ENCODE results near the gene EPAS1. TPM values are rescaled to one million over a fixed set of nuclear protein-coding genes. Genes with fewer than 3 reads are reported as not detected.

EPAS1 gene
- total and polyA plus RNA-seq, 12 donors: 112 to 415 (median 201) TPM

- Histone ChIP-seq H3K9me3 (no peaks in the 10 kb centered on the region), H3K36me3 (peaks cover 0 to 14% (median 0%) of the 10 kb centered on the region in 9 donors), H3K4me1 (peaks cover 25 to 93% (median 86%) of the 10 kb centered on the region in 9 donors), H3K27me3 (peaks cover 0 to 18% (median 0%) of the 10 kb centered on the region in 7 donors), H3K4me3 (peak overlapping the region in 4 of 10 donors; percentile 31 to 96 (median 82)), H3K27ac (peak overlapping the region in 9 of 10 donors; percentile 0 to 99 (median 85))
- DNase-seq (no peak), ATAC-seq (no peak)
- intact Hi-C loops (cut with DNase I): loop anchor here in 4 of 10 donors (2.0 to 5.0 kb wide), 5 partner anchors 33 to 242 kb away; no protein-coding TSS in a partner anchor
- WGBS, 2 donors: 70 to 72% methylated on average over 5 of the region's 5 CpGs
- TF ChIP-seq CTCF (IDR thresholded peaks at IDR 0.05): no peak
Measured at GRCh38 chr2:46303822-46304221, 6.6 kb downstream of the EPAS1 start.

GRCh38 chr2:46304635-46305034 lies 7.4 kb downstream of the EPAS1 start:
- no peak for DNase-seq
- Histone ChIP-seq H3K27me3 (peaks cover 0 to 11% (median 0%) of the 10 kb centered on the region in 7 donors), H3K4me1 (peaks cover 31 to 97% (median 94%) of the 10 kb centered on the region in 9 donors), H3K9me3 (no peaks in the 10 kb centered on the region), H3K27ac (peak overlapping the region in 8 of 10 donors; percentile 71 to 99 (median 92)), H3K4me3 (no peak overlapping the region), H3K36me3 (peaks cover 0 to 14% (median 0%) of the 10 kb centered on the region in 9 donors)
- 67 to 85% methylated on average over 3 of the region's 3 CpGs for WGBS, 2 donors
- intact Hi-C loops (cut with DNase I): loop anchor here in 5 of 10 donors (5.0 kb wide), 6 partner anchors 33 to 242 kb away; no protein-coding TSS in a partner anchor
- no peak for ATAC-seq
- no peak for TF ChIP-seq CTCF (IDR thresholded peaks at IDR 0.05)

- 57 to 65% methylated on average over 3 of the region's 3 CpGs for WGBS, 2 donors
- no peak overlapping the region for H3K4me3 ChIP-seq
Measured at GRCh38 chr2:46305187-46305586, 8.0 kb downstream of the EPAS1 start.

GRCh38 chr2:46305767-46306166 lies 8.6 kb downstream of the EPAS1 start:
- WGBS, 2 donors: 26 to 29% methylated on average over 4 of the region's 4 CpGs
- Histone ChIP-seq H3K27me3 (no peaks in the 10 kb centered on the region), H3K36me3 (peaks cover 0 to 14% (median 0%) of the 10 kb centered on the region in 9 donors), H3K9me3 (no peaks in the 10 kb centered on the region), H3K4me3 (no peak overlapping the region), H3K4me1 (peaks cover 38 to 99% (median 94%) of the 10 kb centered on the region in 9 donors), H3K27ac (peak overlapping the region in 9 of 10 donors; percentile 69 to 99 (median 85))
- intact Hi-C loops (cut with DNase I): loop anchor here in 2 of 10 donors (2.0 to 5.0 kb wide), 3 partner anchors 29 to 52 kb away; no protein-coding TSS in a partner anchor
- DNase-seq (no peak), ATAC-seq (no peak)
- no peak for TF ChIP-seq CTCF (IDR thresholded peaks at IDR 0.05)

More at GRCh38 chr2:46305187-46305586, 8.0 kb downstream of the EPAS1 start:
- Histone ChIP-seq H3K4me1 (peaks cover 32 to 99% (median 95%) of the 10 kb centered on the region in 9 donors), H3K36me3 (peaks cover 0 to 14% (median 0%) of the 10 kb centered on the region in 9 donors), H3K27me3 (peaks cover 0 to 6% (median 0%) of the 10 kb centered on the region in 7 donors), H3K27ac (peak overlapping the region in 9 of 10 donors; percentile 69 to 99 (median 85)), H3K9me3 (no peaks in the 10 kb centered on the region)
- ATAC-seq (no peak), DNase-seq (no peak)
- TF ChIP-seq CTCF (IDR thresholded peaks at IDR 0.05): no peak
- intact Hi-C loops (cut with DNase I): loop anchor here in 2 of 10 donors (5.0 kb wide), 2 partner anchors 37 to 52 kb away; no protein-coding TSS in a partner anchor

Data from heart right ventricle (tissue), 16 donors.